ENCODE measurements around the gene MFSD11. TPM values are rescaled to one million over a fixed set of nuclear protein-coding genes. Genes with fewer than 3 reads are reported as not detected.
"Not testable (repeated sequence)": the region's sequence is repeated elsewhere in the genome, so short reads cannot be mapped to it uniquely, and the experiment has no call there.

Gene MFSD11
- polyA plus RNA-seq, 4 donors = 26.8 to 34.4 (median 28.4) TPM

- DNase-seq (ENCODE audit: low read depth in 4 of 4, low spot score in 3 of 4) = no peak
Observed at GRCh38 chr17:76791053-76791980, 53.4 kb downstream of the MFSD11 start.

DNA sequence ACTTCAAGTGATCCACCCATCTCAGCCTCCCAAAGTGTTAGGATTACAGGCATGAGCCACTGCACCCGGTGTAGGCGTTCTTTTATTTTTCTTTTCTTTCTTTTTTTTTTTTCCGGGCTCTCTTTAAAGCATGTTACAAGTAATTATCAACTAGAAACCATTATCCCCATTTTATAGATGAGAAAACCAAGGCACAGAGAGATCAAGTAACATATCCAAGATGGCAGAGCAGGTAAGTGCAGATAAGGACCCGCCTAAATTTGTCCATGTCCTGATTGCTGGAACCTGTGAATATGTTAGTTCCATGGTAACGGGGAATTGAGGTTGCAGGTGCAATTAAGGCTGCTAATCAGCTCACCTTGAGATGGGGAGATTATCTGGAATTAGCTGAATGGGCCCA is 54.4 kb downstream of the MFSD11 start:
- DNase-seq (ENCODE audit: low read depth in 4 of 4, low spot score in 3 of 4) = no peak

DNA sequence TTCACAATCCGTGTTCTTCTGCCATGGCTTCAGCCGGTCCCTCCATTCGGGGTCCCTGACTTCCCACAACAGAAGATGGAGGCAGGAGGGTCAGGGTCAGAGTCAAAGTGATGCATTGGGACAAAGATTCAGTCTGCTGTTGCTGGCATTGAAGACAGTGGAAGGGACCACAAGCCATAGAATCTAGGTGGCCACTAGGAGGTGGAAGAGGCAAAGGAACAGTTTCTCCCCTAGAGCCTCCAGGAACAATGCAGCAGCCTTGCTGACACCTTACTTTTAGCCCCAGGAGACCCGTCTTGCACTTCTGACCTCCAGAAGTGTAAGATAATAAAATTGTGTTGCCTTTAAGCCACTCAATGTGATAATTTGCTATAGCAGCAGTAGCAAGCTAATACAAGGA is 55.9 kb downstream of the MFSD11 start:
- DNase-seq (ENCODE audit: low read depth in 4 of 4, low spot score in 3 of 4) = no peak

GRCh38 chr17:76796081-76796480 is 58.2 kb downstream of the MFSD11 start:
- DNase-seq (ENCODE audit: low read depth in 4 of 4, low spot score in 3 of 4) = no peak

GRCh38 chr17:76797241-76797840 is 59.4 kb downstream of the MFSD11 start:
- DNase-seq (ENCODE audit: low read depth in 4 of 4, low spot score in 3 of 4) = no peak

DNA sequence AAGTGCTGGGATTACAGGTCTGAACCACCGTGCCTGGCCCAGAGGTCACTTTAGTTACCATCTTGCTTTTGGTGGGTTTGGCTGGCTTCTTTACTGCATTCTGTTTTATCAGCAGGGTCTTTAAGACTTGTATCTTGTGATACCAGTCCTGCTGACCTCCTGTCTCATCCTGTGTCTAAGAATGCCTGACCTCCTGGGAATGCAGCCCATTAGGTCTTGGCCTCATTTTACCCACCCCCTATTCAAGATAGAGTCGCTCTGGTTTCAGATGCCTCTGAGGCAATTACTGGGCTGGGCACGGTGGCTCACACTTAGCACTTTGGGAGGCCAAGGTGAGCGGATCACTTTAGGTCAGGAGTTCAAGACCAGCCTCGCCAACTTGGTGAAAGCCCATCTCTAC is 63.8 kb downstream of the MFSD11 start:
- no peak for DNase-seq (ENCODE audit: low read depth in 4 of 4, low spot score in 3 of 4)

- DNase-seq (ENCODE audit: low read depth in 4 of 4, low spot score in 3 of 4) = no peak
Observed at GRCh38 chr17:76805319-76805718, 67.4 kb downstream of the MFSD11 start.

DNA sequence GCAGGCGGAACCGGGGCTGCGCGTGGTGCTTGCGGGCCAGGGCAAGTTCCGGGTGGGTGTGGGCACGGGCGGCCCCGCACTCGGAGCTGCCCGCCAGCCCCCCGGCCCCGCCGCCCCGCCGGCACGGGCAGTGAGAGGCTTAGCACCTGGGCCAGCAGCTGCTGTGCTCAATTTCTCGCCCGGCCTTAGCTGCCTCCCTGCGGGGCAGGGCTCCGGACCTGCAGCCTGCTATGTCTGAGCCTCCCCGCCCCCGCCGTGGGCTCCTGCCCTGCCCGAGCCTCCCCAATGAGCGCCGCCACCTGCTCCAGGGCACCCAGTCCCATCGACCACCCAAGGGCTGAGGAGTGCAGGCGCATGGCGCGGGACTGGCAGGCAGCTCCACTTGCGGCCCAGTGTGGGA is 68.2 kb downstream of the MFSD11 start:
- not testable (repeated sequence) for DNase-seq (ENCODE audit: low read depth in 4 of 4, low spot score in 3 of 4)

- DNase-seq (ENCODE audit: low read depth in 4 of 4, low spot score in 3 of 4) = not testable (repeated sequence)
Observed at GRCh38 chr17:76806767-76807166, 68.8 kb downstream of the MFSD11 start.

- no peak for DNase-seq (ENCODE audit: low read depth in 4 of 4, low spot score in 3 of 4)
Observed at GRCh38 chr17:76808326-76808725, 70.4 kb downstream of the MFSD11 start.

DNA sequence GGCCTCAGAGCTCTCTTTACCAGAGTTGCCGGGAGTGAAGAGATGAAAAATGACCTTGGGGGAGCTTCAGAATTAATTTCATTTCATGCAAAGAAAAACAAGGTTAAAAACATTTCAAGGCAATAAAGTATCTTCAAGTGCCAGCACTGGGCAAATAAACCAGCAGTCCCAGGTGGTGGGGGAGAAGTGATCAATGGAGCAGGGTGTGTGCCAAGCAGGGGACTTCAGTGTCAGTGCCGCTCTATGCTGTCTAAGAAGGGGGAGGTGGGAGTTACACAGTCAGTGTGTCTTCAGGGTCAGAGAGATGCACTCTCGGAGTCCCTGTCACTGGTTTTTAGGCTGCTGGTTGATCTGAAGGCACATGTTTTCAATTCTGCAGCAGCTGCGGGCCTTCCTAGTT is 73.0 kb downstream of the MFSD11 start:
- DNase-seq (ENCODE audit: low read depth in 4 of 4, low spot score in 3 of 4) = no peak

GRCh38 chr17:76811834-76812233 is 73.9 kb downstream of the MFSD11 start:
- DNase-seq (ENCODE audit: low read depth in 4 of 4, low spot score in 3 of 4) = no peak

GRCh38 chr17:76812263-76812662 is 74.3 kb downstream of the MFSD11 start:
- DNase-seq (ENCODE audit: low read depth in 4 of 4, low spot score in 3 of 4) = no peak

DNA sequence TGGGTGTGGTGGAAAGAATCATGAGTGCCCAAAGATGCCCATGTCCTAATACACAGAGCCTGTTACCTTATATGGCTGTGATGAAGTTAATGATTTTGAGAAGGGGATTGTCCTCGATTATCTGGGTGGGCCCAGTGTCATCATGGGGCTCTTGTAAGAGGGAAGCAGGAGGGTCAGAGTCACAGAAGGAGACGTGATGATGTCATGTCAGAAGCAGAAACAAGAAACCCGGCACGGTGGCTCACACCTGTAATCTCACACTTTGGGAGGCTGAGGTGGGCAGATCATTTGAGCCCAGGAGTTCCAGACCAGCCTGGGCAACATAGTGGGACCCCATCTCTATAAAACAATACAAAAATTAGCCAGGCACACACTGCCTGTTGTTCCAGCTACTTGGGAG is 75.0 kb downstream of the MFSD11 start:
- no peak for DNase-seq (ENCODE audit: low read depth in 4 of 4, low spot score in 3 of 4)

- DNase-seq (ENCODE audit: low read depth in 4 of 4, low spot score in 3 of 4) = not testable (repeated sequence)
Observed at GRCh38 chr17:76815907-76816589, 78.1 kb downstream of the MFSD11 start.

- DNase-seq (ENCODE audit: low read depth in 4 of 4, low spot score in 3 of 4) = peak in 1 of 4 donors; percentile 27
Observed at GRCh38 chr17:76816590-76817135, 78.7 kb downstream of the MFSD11 start.

DNA sequence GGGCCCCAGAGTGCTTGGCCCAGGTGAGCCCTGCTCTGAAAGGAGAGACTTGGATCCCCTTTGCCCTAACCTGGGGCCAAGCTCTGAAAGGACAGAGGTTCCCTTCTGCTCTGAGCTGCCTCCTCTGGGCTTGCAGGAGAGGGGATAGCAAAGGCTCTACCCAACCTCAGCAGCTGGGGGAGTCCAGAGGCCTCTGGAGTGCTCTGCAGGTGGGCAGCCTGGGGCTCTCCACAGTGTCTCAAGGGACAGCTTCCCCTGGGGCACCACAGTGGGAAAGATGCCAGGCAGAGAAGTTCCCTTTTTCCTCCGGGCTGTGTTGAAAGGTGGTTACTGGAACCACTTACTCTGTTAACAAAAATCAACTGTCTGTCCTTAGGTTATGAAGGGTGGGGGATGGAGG is 82.1 kb downstream of the MFSD11 start:
- DNase-seq (ENCODE audit: low read depth in 4 of 4, low spot score in 3 of 4) = no peak

DNA sequence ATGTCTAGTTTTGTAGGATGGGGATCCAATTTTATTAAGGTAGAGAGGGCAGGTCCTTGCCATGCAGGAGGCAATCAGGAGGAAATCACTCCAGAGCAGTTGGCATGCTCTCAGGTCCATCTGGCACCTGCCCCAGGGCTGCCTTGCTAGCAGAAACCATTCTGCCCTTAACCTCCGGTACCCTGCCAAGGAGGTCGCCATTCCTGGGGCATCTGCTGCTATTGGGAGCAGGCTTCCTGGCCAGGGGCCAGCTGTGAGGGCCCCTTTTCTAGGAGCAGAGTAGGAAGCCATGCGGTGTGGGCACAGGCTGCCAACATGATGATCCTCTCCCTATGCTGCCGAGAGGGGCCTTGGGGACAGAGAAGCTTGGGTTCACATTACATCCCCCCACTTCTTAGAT is 82.6 kb downstream of the MFSD11 start:
- DNase-seq (ENCODE audit: low read depth in 4 of 4, low spot score in 3 of 4) = no peak

GRCh38 chr17:76822184-76822778 is 84.4 kb downstream of the MFSD11 start:
- no peak for DNase-seq (ENCODE audit: low read depth in 4 of 4, low spot score in 3 of 4)

GRCh38 chr17:76824093-76824492 is 86.2 kb downstream of the MFSD11 start:
- DNase-seq (ENCODE audit: low read depth in 4 of 4, low spot score in 3 of 4) = peak in 2 of 4 donors; percentile 31 to 62
